KMS-11 (cell line): Measurements from ENCODE around the gene PIGBOS1.
"Not testable (repeated sequence)": the region's sequence is repeated elsewhere in the genome, so short reads cannot be mapped to it uniquely, and the experiment has no call there.

Source experiments
- H2AFZ ChIP-seq: fragments of 200-600 bp; sonication (generic); 2 replicates; pipeline ENCODE4 v1.6.1; 2016; ENCODE audit warnings: antibody characterized with exemption, mixed run types, low read depth
- H3K27ac ChIP-seq: fragments of 200-600 bp; sonication (generic); 2 replicates; pipeline ENCODE4 v1.6.1; 2016; ENCODE audit warnings: mild to moderate bottlenecking, mixed run types
- H3K27me3 ChIP-seq: fragments of 200-600 bp; sonication (generic); 2 replicates; pipeline ENCODE4 v1.6.1; 2017; ENCODE audit warnings: mild to moderate bottlenecking, low read depth, mixed run types, moderate library complexity; ENCODE audit not compliant: insufficient read depth
- H3K36me3 ChIP-seq: fragments of 200-600 bp; sonication (generic); 2 replicates; pipeline ENCODE4 v1.6.1; 2017; ENCODE audit warnings: mild to moderate bottlenecking, mixed run types; ENCODE audit not compliant: insufficient read depth
- H3K4me1 ChIP-seq: fragments of 200-600 bp; sonication (generic); 2 replicates; pipeline ENCODE4 v1.6.1; 2016; ENCODE audit warnings: mild to moderate bottlenecking, low read depth, mixed run types; ENCODE audit not compliant: poor library complexity, severe bottlenecking
- H3K4me2 ChIP-seq: fragments of 200-600 bp; sonication (generic); 2 replicates; pipeline ENCODE4 v1.7.0; 2016; ENCODE audit warnings: mild to moderate bottlenecking, mixed run types
- H3K4me3 ChIP-seq: fragments of 200-600 bp; sonication (generic); IDR thresholded peaks from 2 replicates; pipeline ENCODE4 v1.6.1; 2017; ENCODE audit warnings: low read depth, low read length, mixed read lengths; ENCODE audit not compliant: insufficient read depth
- H3K79me2 ChIP-seq: fragments of 200-600 bp; sonication (generic); 2 replicates; pipeline ENCODE4 v1.6.1; 2016; ENCODE audit warnings: low read depth, mixed run types; ENCODE audit not compliant: insufficient read depth
- H3K9ac ChIP-seq: fragments of 200-600 bp; sonication (generic); 2 replicates; pipeline ENCODE4 v1.6.1; 2016; ENCODE audit warnings: mild to moderate bottlenecking, mixed run types
- H4K20me1 ChIP-seq: fragments of 200-600 bp; sonication (generic); 2 replicates; pipeline ENCODE4 v1.6.1; 2016; ENCODE audit warnings: mild to moderate bottlenecking, mixed run types; ENCODE audit not compliant: insufficient read depth
- CTCF ChIP-seq: fragments of 200-600 bp; sonication (generic); conservative IDR thresholded peaks from 2 replicates; pipeline ENCODE4 v1.6.1; 2017; ENCODE audit warnings: low read depth, mild to moderate bottlenecking, antibody characterized with exemption, low read length, moderate library complexity, mixed read lengths

The PIGBOS1 gene

GRCh38 chr15:55288006-55288717 is 30.8 kb downstream of the PIGBOS1 start:
- H3K4me3 ChIP-seq = peak overlapping the region; percentile 21
- peaks cover 59% of the 10 kb centered on the region for H3K4me1 ChIP-seq
- H3K27me3 ChIP-seq = no peaks in the 10 kb centered on the region
- no peaks in the 10 kb centered on the region for H4K20me1 ChIP-seq
- H3K9ac ChIP-seq = peak overlapping the region; percentile 85; the same call in 1 of the 2 replicates
- H3K4me2 ChIP-seq = peak overlapping the region; percentile 100
- no peak overlapping the region for H3K27ac ChIP-seq
- no peak for TF ChIP-seq CTCF
- no peaks in the 10 kb centered on the region for H3K36me3 ChIP-seq
- peaks cover 63% of the 10 kb centered on the region for H3K79me2 ChIP-seq
- H2AFZ ChIP-seq = no peak overlapping the region

- H3K36me3 ChIP-seq, H3K4me2 ChIP-seq: not testable (repeated sequence)
These were observed 32.3 kb downstream of the PIGBOS1 start for GRCh38 chr15:55286442-55287189.

GRCh38 chr15:55284426-55284825 is 34.5 kb downstream of the PIGBOS1 start:
- no peak overlapping the region for H3K4me3 ChIP-seq

More at GRCh38 chr15:55286442-55287189, 32.3 kb downstream of the PIGBOS1 start:
- not testable (repeated sequence) for H3K27ac ChIP-seq, H3K4me3 ChIP-seq, H4K20me1 ChIP-seq, H3K27me3 ChIP-seq, H3K9ac ChIP-seq, H2AFZ ChIP-seq
- H3K4me1 ChIP-seq = peaks cover 75% of the 10 kb centered on the region
- peaks cover 79% of the 10 kb centered on the region for H3K79me2 ChIP-seq

GRCh38 chr15:55283379-55284147 is 35.4 kb downstream of the PIGBOS1 start:
- TF ChIP-seq CTCF = no peak
- Histone ChIP-seq H3K27ac (peak overlapping the region; percentile 89; the same call in 1 of the 2 replicates), H3K4me2 (peak overlapping the region; percentile 62; the same call in 1 of the 2 replicates)

More at GRCh38 chr15:55284426-55284825, 34.5 kb downstream of the PIGBOS1 start:
- no peaks in the 10 kb centered on the region for H3K36me3 ChIP-seq
- H3K4me1 ChIP-seq = peaks cover 90% of the 10 kb centered on the region
- H3K79me2 ChIP-seq = peaks cover 87% of the 10 kb centered on the region
- no peaks in the 10 kb centered on the region for H3K27me3 ChIP-seq
- no peak overlapping the region for H3K9ac ChIP-seq
- H3K27ac ChIP-seq = no peak overlapping the region
- no peaks in the 10 kb centered on the region for H4K20me1 ChIP-seq
- H2AFZ ChIP-seq = no peak overlapping the region
- TF ChIP-seq CTCF = no peak
- peak overlapping the region; percentile 21; the same call in 1 of the 2 replicates for H3K4me2 ChIP-seq

More at GRCh38 chr15:55283379-55284147, 35.4 kb downstream of the PIGBOS1 start:
- Histone ChIP-seq H3K9ac (no peak overlapping the region), H3K4me3 (no peak overlapping the region), H4K20me1 (no peaks in the 10 kb centered on the region), H2AFZ (no peak overlapping the region), H3K36me3 (no peaks in the 10 kb centered on the region), H3K79me2 (peaks cover 78% of the 10 kb centered on the region), H3K4me1 (peaks cover 97% of the 10 kb centered on the region), H3K27me3 (no peaks in the 10 kb centered on the region)
